RWPE1 (cell line): ENCODE data around the gene SF3B4.

ENCODE experiments used
- CTCF ChIA-PET: fragments of 350-600 bp; sonication (Branson Sonifier 250); formaldehyde crosslinking; extraction: SDS; loops from one replicate; lab custom pipeline; 2021; lab: Yijun Ruan, JAX
- POLR2A ChIA-PET: fragments of 400-600 bp; formaldehyde crosslinking; extraction: SDS; loops from one replicate; lab custom pipeline; 2020; ENCODE audit warnings: antibody characterized with exemption; ENCODE audit not compliant: low non-redundant PET; lab: Yijun Ruan, JAX
- DNase-seq: peaks from one replicate; pipeline ENCODE4 v3.0.0; 2012; ENCODE audit warnings: low spot score
- H3K27ac ChIP-seq: fragments of 450-650 bp; 2 replicates; pipeline ENCODE4 v1.5.1; 2017
- TF ChIP-seq, protein P1 (sequence below): fragments of 450-650 bp; conservative IDR thresholded peaks from 2 replicates; pipeline ENCODE4 v1.5.1; 2017; ENCODE audit warnings: low read depth, mild to moderate bottlenecking

The SF3B4 gene

DNA sequence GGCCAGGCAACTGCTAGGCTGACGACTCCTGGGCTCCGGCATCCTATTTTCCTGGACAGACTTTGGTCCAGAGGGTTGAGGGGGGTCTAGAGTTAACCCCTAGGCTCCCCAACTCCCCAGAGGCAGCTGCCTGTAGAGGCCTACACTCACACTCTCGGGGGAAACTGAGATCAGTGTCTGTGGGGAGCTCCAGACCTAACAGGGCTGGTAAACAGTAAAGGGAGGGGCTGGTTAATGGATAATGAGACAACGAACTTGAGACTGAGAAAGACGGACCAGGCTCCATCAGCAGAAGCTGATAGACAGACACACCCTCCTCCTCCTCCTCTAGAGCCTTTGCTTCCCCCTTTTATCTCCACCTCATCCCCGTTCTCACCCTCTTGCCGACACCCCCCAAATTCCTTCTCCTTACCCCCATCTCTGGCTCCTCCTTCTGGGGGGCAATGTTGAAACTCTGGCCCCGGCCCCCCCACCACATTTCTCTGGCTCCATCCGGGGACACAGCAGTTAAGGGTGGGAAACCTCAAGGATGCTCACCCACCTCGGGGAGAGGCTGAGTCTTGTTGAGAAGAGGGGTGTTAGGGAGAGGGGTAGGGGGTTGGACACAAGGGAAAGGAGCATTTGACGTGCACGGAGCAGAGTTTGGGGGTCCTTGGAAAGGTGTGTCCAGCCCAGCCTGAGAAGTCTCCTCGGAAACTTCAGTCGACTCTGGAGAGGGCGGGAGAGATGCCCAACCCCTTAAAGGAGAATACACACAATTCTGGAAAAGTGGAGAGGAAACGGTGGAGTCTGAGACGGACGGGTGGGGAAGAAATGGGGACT, 8.8 kb upstream of the SF3B4 start, which contains the start of gene MTMR11:
Gene MTMR11, minus strand, starts transcription at position 710 of the 822 bp plus-strand sequence. Its CDS starts 232 bp downstream, at position 478.
- CTCF ChIA-PET: no interaction called here
- TF ChIP-seq, protein P1, sequence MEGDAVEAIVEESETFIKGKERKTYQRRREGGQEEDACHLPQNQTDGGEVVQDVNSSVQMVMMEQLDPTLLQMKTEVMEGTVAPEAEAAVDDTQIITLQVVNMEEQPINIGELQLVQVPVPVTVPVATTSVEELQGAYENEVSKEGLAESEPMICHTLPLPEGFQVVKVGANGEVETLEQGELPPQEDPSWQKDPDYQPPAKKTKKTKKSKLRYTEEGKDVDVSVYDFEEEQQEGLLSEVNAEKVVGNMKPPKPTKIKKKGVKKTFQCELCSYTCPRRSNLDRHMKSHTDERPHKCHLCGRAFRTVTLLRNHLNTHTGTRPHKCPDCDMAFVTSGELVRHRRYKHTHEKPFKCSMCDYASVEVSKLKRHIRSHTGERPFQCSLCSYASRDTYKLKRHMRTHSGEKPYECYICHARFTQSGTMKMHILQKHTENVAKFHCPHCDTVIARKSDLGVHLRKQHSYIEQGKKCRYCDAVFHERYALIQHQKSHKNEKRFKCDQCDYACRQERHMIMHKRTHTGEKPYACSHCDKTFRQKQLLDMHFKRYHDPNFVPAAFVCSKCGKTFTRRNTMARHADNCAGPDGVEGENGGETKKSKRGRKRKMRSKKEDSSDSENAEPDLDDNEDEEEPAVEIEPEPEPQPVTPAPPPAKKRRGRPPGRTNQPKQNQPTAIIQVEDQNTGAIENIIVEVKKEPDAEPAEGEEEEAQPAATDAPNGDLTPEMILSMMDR: no peak
- peak within 1 kb of the TSS; percentile 96 for H3K27ac ChIP-seq
- peak; percentile 51 for DNase-seq
- POLR2A ChIA-PET: no interaction called here

DNA sequence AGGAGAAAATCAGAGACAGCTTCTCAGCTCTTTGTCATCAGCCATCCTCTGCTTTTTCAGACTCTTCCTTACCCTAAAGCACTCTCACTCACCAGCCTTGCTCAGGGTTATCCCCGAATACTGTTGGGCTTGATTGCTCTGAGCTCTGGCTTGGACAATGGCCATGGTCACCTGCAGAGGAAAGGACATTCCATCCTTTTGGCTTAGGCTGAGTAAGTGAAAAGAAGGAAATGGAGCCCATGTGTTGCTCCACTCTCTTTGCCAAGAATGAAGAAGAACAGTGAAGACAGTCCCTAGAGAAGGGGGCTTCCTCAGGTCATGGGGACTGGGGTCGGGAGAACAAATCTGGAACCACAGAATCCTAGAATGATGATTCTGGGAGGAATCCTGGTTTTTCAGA, 6.8 kb upstream of the SF3B4 start:
- CTCF ChIA-PET: interaction anchor here (0.6 kb wide), 1 partner anchor 30 kb away, joined by 3 read pairs; no protein-coding TSS in a partner anchor
- no peak for DNase-seq
- POLR2A ChIA-PET: no interaction called here
- TF ChIP-seq, protein P1: no peak
- H3K27ac ChIP-seq: peak overlapping the region; percentile 9; the same call in 1 of the 2 replicates

DNA sequence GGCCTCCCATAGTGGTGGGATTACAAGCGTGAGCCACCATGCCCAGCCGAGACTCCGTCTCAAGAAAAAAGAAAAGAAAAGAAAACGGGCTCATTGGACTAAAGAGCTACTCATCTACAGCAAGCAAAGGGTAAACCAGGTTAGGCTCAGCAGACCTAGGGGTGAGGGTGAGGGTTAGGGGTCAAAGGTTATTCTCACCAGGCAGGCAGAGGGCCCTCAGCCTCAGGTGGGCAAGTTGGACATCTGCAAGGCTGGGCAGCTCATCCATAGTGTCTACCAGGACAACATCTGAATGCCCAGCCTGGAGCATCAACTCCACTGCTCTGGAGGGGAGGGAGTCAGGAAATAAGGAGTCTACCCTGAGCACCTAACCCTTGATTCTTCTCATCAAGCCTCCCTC, 5.6 kb upstream of the SF3B4 start:
- CTCF ChIA-PET: no interaction called here
- TF ChIP-seq, protein P1: no peak
- POLR2A ChIA-PET: no interaction called here
- H3K27ac ChIP-seq: no peak overlapping the region; the same call in 1 of the 2 replicates
- DNase-seq: no peak

DNA sequence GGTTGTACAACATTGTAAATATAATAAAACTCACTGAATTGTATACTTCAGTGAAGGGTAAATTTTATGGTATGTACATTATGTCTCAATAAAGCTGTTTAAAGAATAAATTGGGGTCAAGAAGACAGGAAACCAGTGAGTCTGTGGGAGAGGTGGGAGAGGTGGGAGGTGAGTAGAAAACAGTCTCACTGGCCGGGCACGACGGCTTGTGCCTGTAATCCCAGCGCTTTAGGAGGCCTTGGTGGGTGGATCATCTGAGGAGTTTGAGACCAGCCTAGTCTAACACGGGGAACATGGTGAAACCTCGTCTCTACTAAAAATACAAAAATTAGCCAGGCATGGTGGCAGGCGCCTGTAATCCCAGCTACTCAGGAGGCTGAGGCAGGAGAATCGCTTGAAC, 4.9 kb upstream of the SF3B4 start:
- TF ChIP-seq, protein P1: no peak
- DNase-seq: no peak
- no peak overlapping the region for H3K27ac ChIP-seq
- ChIA-PET POLR2A (no interaction called here), CTCF (interaction anchor here (0.6 kb wide), 1 partner anchor 199 kb away, joined by 3 read pairs; no protein-coding TSS in a partner anchor)

DNA sequence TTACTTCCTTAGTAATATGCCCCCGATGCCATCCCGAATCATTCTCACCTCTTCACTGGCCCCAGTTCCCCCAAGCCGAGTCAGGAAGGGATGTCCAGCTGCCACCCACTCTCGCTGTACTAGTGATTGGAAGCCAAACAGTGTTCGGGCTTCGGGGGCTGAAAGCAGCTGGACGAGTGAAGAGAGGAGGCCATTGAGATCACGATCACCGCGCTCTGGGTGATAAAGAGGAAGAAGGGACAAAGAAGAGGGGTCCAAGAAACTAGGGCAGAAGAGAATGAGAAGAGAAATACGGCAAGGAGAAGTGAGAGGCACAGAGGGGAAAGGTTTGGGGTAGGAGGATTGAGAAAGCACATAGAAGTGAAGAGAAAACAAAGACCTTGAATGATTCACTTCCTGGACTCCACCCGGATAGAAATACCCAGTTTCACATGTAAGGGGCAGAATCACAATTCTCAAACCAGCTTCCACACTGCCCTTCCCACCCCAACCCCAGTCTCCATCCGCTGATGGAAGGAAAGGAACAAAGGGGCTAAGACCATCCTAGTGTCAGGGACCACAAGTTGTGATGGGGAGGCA, 3.7 kb upstream of the SF3B4 start:
- CTCF ChIA-PET: interaction anchor here (0.6 kb wide), 1 partner anchor 35 kb away, joined by 4 read pairs; no protein-coding TSS in a partner anchor
- DNase-seq: peak; percentile 24
- POLR2A ChIA-PET: no interaction called here
- H3K27ac ChIP-seq: peak overlapping the region; percentile 46
- TF ChIP-seq, protein P1: no peak

DNA sequence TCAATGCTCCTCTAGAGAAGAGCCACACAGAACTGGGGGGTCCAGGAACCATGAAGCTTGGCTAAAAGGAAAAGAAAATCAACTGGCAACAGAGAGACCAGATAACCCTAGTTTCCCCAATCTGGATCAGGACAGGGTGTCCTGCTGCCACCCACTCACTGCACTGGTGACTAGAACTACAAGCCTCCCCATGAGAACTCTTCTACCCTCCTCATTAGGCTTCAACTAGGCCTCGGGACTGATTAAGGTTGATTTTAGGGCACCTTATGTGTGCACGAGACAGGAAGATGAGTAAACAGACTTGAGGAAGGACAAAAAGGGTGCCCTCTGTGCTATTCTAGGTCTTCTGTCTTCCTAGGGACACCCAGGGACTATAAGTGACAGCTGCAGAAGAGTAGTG, 2.3 kb upstream of the SF3B4 start:
- H3K27ac ChIP-seq: no peak overlapping the region
- POLR2A ChIA-PET: no interaction called here
- no peak for DNase-seq
- TF ChIP-seq, protein P1: no peak
- CTCF ChIA-PET: no interaction called here
